Fibroblast of pulmonary artery (primary cell): ENCODE results near the gene LASP1.

Experiments used
- DNase-seq: peaks from one replicate; pipeline ENCODE4 v3.0.0-alpha.2; 2010; ENCODE audit warnings: low read depth
- H3K4me3 ChIP-seq: replicated peaks from 2 replicates; pipeline ENCODE4 v1.5.1; 2011; ENCODE audit warnings: low read depth, mild to moderate bottlenecking, control low read depth, low read length, moderate library complexity
- CTCF ChIP-seq: IDR thresholded peaks from 2 replicates; pipeline ENCODE4 v1.5.1; 2011; ENCODE audit warnings: mild to moderate bottlenecking, control low read depth, low read length, inconsistent platforms; ENCODE audit errors: missing control alignments

LASP1 gene

DNA sequence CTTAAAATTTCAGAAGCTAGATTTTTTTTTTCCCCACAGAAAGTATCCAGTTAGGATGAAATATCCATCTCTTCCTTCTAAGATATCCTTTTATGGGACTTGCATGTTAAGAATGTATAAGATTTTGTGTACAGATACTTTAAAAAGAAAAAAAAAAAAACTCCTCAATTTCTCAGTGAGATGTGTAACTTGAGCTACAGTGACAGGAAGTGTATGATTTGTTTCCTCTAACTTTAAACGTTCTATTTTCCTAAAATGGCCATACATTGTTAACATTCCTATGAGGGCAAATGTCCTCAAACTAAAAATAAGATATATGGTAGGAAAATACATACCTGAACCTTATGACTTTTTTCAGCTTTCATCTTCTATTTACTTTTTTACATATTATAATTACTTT, 88.5 kb downstream of the LASP1 start:
- no peak for TF ChIP-seq CTCF
- DNase-seq: peak; percentile 43
- no peak overlapping the region for H3K4me3 ChIP-seq

GRCh38 chr17:38958756-38959155, 88.9 kb downstream of the LASP1 start:
- peak; percentile 53 for DNase-seq
- no peak for TF ChIP-seq CTCF
- H3K4me3 ChIP-seq: no peak overlapping the region

DNA sequence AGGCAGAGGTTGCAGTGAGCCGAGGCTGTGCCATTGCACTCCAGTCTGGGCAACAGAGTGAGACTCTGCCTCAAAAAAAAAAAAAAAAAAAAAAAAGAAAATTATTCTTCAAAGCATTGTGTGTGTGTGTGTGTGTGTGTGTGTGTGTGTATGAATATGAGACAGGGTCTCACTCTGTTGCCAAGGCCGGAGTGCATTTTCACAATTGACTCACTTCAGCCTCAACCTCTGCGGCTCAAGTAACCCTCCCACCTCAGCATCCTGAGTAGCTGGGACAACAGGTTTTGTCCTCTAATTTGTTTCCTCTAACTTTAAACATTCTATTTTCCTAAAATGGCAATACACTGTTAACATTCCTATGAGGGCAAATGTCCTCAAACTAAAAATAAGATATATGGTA, 89.7 kb downstream of the LASP1 start:
- no peak for DNase-seq
- no peak for TF ChIP-seq CTCF

DNA sequence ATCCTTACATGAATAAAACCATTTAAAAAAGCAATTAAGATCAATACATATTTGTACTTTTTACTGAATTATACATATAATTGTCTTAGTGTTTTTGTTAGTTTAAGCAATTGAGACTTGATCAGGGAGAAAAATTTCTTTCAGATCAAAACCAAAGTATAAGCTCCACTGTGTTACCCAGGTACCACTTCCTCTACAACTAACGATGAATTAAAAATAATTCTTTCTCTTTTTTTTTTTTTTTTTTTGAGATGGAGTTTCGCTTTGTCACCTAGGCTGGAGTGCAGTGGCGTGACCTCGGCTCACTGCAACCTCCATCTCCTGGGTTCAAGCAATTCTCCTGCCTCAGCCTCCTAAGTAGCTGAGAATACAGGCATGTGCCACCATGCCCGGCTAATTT, 90.5 kb downstream of the LASP1 start:
- DNase-seq: no peak

More for the DNA sequence above, 89.7 kb downstream of the LASP1 start:
- no peak overlapping the region for H3K4me3 ChIP-seq

DNA sequence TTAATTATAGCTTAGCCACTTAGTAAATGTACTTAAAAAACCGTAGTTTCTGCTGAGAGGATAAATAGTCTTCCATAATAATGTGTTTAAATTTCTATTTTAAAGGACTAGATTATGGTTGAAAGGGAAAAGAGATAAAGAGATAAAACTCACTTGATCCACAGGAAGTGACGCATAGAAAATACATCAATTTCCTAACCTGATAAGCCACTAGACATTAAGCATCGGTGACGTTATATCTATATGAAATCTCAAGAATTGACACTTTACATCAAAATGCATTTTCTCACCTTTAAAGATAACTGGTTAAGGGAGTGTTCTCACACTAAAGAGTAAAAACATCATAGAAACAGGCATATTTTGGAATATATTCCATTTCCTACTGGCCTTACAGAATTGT, 91.6 kb downstream of the LASP1 start:
- H3K4me3 ChIP-seq: no peak overlapping the region
- no peak for TF ChIP-seq CTCF
- no peak for DNase-seq

More for the DNA sequence above, 90.5 kb downstream of the LASP1 start:
- no peak overlapping the region for H3K4me3 ChIP-seq
- no peak for TF ChIP-seq CTCF

- H3K4me3 ChIP-seq: peak within 1 kb of the TSS; percentile 39
- no peak for TF ChIP-seq CTCF
- peak; percentile 86 for DNase-seq
Measured at GRCh38 chr17:38967290-38967738, 97.5 kb downstream of the LASP1 start, which contains the start of gene FBXO47. TSS of gene FBXO47 (minus strand) at chr17:38967403. CDS start at chr17:38963025, 4,378 bp downstream.

DNA sequence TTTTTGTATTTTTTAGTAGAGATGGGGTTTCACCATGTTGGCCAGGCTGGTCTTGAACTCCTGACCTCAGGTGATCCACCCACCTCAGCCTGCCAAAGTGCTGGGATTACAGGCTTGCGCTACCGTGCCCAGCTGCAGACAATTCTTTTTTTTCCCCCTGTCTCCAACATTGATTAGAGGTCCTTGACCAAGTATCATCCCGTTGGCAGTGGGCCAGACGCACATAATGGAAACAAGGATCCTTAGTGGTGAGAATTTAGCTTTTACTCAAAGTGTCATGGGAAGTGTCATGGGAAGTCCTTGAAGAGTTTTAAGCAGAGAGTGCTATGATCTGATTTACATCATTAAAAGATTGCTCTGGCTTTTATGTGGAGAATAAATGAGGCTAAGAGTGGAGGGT, 99.4 kb downstream of the LASP1 start:
- DNase-seq: no peak
- TF ChIP-seq CTCF: no peak
- H3K4me3 ChIP-seq: no peak overlapping the region
